GM19463 (cell line): ENCODE results near the gene C16orf95.
A peak's percentile ranks its signal among the peaks of the same experiment; 100 is the strongest.
"Not testable (repeated sequence)": the region's sequence is repeated elsewhere in the genome, so short reads cannot be mapped to it uniquely, and the experiment has no call there.

ENCODE experiments used
- ATAC-seq: cut with Tn5 transposase; IDR thresholded peaks from one replicate; pipeline ENCODE4 v1.9.1; 2021; ENCODE audit warnings: mild to moderate bottlenecking, moderate library complexity; ENCODE audit not compliant: unreplicated experiment

The C16orf95 gene, protein sequence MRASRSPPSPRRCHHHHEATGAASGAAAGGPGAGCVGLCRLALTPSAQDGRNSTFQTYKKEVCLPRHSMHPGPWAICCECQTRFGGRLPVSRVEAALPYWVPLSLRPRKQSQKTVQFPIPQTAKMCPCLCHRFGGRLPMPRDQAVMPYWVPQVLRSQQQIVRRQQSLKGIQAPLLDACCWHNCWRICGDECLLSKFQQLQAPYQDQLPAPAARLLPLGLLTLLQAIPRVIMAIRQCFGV

DNA sequence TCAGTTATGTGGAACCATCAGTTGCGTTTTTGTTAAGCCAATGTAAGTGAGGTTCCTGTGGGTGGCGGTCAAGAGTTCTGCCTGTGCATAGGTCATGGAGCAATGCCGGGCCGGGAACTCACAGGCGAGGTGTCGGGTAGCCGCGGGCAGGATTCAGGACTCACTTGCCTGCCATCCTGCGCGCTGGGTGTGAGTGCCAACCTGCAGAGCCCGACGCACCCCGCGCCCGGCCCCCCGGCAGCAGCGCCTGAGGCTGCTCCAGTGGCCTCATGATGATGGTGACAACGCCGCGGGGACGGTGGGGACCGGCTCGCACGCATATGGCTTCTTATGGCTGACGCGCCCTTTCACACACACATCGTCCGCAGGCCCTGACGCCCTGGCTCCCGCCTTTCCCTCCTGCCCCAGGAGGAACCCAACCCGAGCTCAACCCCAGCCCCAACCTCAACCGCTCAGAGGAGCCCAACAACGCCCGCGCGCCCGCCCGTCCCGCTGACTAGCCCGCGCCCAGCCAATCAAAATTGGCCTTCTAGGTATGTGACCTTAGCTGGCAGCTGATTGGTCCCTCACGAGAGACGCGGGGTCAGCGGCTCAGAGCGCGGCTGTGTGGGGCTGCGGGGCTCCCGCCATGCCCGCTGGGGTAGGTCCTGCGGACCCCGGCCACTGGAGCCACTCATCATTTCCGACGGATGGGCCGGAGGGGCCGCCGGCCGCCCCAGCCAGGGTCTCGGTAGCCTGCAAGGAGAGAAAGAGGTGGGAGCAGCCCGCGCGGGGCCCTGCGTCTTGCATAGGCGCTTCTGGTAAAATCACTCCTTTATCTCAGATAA is at the start of gene C16orf95:
TSS of gene C16orf95 (minus strand) at position 470 of the 827 bp plus-strand sequence. CDS start at position 320, 150 bp downstream.
- ATAC-seq = peak; percentile 94

GRCh38 chr16:87366930-87367329 is 49.7 kb upstream of the C16orf95 start:
- ATAC-seq = no peak

DNA sequence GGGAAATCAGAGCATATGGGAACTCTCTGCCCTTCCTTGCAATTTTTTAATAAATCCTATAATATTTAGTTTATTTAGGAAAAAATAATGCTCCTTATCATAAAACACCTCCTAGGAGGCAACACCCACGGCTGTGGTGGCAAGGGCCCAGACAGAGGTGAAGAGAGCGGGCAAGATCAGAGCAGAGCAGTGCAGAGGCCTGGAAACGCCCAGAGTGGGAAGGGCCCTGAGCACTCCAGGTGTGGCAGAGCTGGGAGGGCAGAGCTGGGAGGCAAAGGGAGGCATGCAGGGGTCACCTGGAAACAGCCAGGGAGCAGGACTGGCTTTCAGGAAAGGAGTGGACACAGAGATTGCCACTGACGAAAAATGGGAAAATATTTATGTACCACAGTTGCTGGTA is 49.1 kb upstream of the C16orf95 start:
- ATAC-seq = no peak

- no peak for ATAC-seq
These were observed 48.0 kb upstream of the C16orf95 start for GRCh38 chr16:87365021-87365713.

GRCh38 chr16:87363771-87364455 is 46.7 kb upstream of the C16orf95 start:
- no peak for ATAC-seq

DNA sequence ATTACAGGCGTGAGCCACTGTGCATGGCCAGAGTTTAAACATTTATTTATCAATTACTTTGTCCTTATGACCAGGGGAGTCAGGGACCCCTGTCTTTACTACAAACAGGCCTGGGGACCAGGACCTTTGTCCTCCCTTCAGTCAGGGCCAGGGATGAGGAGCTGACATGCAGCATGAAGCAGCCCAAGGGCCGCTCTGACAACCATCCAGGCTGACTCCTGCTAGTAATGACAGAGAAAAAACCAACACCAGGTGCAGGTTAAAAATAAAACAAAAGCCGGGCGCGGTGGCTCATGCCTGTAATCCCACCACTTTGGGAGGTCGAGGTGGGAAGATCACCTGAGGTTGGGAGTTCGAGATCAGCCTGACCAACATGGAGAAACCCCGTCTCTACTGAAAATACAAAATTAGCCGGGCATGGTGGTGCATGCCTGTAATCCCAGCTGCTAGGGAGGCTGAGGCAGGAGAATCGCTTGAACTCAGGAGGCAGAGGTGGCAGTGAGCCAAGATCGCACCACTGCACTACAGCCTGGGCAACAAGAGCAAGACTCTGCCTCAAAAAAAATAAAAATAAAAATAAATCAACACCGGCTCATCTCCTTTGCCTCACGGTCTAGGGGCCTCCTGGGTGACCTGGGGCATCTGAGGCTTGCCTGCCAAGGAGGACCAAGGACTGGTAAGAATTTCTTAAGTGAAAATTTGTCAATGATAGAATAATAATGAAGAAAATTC is 45.8 kb upstream of the C16orf95 start:
- not testable (repeated sequence) for ATAC-seq

GRCh38 chr16:87361916-87362619 is 44.9 kb upstream of the C16orf95 start:
- no peak for ATAC-seq

DNA sequence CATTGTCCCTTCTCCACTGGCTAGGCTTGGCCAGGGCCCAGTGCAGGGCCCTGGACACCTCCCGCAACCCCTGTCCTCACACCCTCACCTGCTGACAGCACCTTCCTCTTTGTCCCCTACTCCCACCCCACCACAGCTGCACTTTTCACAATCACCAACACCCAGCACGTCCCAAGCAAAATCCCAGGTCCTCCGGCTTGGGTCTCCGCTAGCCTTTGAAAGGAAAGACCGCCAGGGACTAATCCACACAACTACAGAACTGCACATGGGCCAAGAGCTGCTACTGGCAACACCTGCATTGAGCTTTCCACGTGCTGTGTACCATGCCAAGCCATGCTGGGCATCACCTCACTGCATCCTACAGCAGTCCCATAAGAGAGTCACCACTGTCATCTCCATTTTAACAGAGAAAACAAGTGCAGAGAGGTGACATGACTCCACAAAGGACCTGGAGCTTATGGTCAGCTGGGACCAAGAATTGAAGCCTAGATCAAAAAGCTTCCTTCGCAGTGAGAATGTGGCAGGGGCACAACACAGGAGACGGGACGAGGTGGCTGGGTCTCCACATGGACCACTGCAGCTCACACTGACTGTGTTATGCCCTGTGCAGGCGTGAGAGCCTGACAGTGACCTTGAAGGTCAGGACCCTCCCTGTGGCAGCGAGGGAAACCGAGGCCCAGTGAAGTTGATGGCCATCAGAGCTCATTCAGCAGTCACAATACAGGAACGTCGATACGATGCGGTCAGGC is 43.8 kb upstream of the C16orf95 start:
- no peak for ATAC-seq

GRCh38 chr16:87359121-87359520 is 41.9 kb upstream of the C16orf95 start:
- ATAC-seq = no peak

- ATAC-seq = no peak
These were observed 41.5 kb upstream of the C16orf95 start for GRCh38 chr16:87358696-87359095.

GRCh38 chr16:87358250-87358649 is 41.1 kb upstream of the C16orf95 start:
- ATAC-seq = no peak

DNA sequence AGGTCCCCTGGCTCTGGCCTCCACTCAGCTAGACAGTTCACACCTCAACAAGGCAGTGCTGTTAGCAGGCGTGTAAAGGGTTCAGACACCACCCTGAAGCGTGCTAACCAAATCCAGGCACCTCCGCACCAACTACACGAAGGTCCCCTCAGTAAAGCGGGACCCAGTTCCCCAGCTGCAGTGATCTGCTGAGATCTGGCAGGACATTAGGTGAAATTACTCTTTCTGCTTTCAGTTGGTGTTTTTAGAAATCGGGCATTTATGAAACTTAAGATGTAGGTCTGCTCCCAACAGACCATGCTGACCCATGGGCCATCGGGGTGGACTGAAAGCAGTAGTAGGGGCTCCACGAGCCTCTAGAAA is 39.3 kb upstream of the C16orf95 start:
- ATAC-seq = no peak

- no peak for ATAC-seq
These were observed 36.4 kb upstream of the C16orf95 start for GRCh38 chr16:87353613-87354012.

GRCh38 chr16:87352818-87353217 is 35.6 kb upstream of the C16orf95 start:
- no peak for ATAC-seq

DNA sequence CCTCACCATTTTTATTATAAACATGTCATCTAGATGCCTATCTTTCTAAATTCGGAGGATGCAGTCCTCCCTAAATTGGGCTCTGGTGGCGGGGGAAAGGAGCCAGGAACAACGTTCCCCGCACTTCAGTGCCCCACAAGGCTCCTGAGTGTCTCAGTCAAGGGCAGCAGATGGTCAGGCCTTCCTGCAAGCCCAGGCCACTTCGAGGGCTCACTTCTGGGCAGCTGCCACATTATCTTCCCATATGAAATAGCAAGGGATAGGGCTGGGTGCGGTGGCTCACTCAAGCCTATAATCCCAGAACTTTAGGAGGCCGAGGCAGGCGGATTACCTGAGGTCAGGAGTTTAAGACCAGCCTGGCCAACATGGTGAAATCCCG is 34.1 kb upstream of the C16orf95 start:
- no peak for ATAC-seq

DNA sequence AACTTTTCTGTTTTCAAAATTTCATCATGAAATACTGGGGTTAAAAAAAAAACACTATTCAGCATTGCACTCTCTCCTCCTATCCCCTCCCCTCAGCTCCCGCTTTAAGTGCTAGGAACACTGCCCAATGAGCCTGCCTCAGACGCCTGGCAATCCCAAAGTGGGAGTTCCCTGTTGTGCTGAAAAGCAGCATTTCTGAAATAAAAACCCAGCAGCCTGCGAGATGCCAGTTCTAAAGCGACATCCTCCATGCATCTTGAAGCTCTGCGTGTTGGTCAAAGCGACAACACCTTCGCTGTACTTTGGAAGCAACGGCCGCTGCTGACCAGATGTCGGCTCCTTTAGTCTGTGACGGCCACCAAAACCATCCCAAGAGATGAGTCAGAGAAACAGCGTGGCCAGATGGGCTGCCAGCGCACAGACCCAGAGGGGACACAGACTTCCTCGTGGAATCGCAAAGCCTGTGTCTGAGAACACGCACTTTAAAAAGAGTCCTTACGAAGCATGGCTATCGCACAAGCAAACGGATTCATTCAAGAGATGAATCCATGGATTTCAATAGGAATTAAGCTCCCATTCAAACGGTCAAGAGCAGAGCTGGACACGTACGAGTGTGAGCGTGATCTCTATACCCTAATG is 33.6 kb upstream of the C16orf95 start:
- ATAC-seq = no peak

GRCh38 chr16:87350031-87350430 is 32.8 kb upstream of the C16orf95 start:
- ATAC-seq = no peak

DNA sequence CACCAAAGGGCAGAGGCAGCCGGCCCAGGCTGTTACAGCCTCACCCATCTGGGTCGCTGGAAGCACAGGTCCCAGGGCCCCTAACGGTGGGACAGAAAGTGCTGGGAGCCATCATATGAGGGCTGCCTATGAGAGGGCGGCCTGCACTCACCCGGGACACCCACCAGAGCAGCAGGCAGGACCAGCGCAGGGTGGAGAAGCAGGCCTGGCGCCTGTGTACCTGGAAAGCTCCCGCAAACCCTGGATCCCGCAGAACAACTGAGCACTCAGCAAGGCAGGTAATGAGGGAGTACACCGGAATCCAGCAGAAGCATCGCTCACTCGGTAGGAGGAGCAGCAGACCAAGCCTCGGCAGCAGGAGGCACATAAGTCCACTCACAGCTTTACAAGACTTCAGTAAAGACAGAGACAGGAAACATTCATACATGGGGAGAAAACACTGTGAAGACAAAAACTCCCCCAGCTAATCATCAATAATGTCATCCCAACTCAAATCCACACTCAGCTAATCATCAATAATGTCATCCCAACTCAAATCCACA is 31.5 kb upstream of the C16orf95 start:
- ATAC-seq = no peak
